Ishikawa (cell line): ENCODE results near the gene SPOCK1.

Experiments
- CEBPB ChIP-seq: IDR thresholded peaks from 2 replicates; pipeline ENCODE4 v1.6.1; 2012
- CREB1 ChIP-seq: IDR thresholded peaks from 2 replicates; pipeline ENCODE4 v1.6.1; 2012; ENCODE audit warnings: low read depth
- EGR1 ChIP-seq: IDR thresholded peaks from 2 replicates; pipeline ENCODE4 v1.6.1; 2012
- EP300 ChIP-seq: IDR thresholded peaks from 2 replicates; pipeline ENCODE4 v1.6.1; 2012; ENCODE audit warnings: borderline replicate concordance
- FOXM1 ChIP-seq: IDR thresholded peaks from 2 replicates; pipeline ENCODE4 v1.6.1; 2012; ENCODE audit warnings: low read depth, borderline replicate concordance
- NFIC ChIP-seq: IDR thresholded peaks from 2 replicates; pipeline ENCODE4 v1.6.1; 2012
- RAD21 ChIP-seq: IDR thresholded peaks from 2 replicates; pipeline ENCODE4 v1.6.1; 2012; ENCODE audit warnings: low read depth
- TAF1 ChIP-seq: IDR thresholded peaks from 2 replicates; pipeline ENCODE4 v1.6.1; 2012; ENCODE audit warnings: low read depth, mild to moderate bottlenecking
- TCF12 ChIP-seq: IDR thresholded peaks from 2 replicates; pipeline ENCODE4 v1.6.1; 2012; ENCODE audit warnings: low read depth
- TEAD4 ChIP-seq: IDR thresholded peaks from 2 replicates; pipeline ENCODE4 v1.6.1; 2012
- YY1 ChIP-seq: IDR thresholded peaks from 2 replicates; pipeline ENCODE4 v1.6.1; 2012; ENCODE audit warnings: low read depth
- ZBTB7A ChIP-seq: IDR thresholded peaks from 2 replicates; pipeline ENCODE4 v1.6.1; 2012; ENCODE audit warnings: low read depth
- TF ChIP-seq, protein P1 (sequence below): IDR thresholded peaks from 2 replicates; pipeline ENCODE4 v1.6.1; 2012
- TF ChIP-seq, protein P2 (sequence below): IDR thresholded peaks from 2 replicates; pipeline ENCODE4 v1.6.1; 2012
- TF ChIP-seq, protein P3 (sequence below): IDR thresholded peaks from 2 replicates; pipeline ENCODE4 v1.6.1; 2012; ENCODE audit warnings: low read depth, mild to moderate bottlenecking

Gene SPOCK1

DNA sequence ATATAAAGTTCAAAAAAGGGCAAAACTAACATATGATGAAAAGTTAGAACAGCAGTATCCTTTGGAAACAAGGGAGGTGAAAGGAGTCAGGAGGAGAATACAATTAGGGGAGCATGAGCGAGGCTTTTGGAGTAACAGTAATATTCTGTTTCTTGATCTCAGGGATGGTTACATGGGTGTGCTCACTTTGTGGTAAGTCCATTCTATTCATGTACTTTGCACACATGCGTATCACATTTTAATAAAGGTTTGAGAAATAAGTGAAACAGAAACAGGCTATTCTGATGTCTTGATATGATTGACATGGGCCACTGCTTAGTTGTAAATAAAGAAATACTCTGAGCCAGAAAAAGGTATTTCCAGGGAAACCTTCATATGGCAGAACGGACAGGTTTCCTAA, 208.8 kb downstream of the SPOCK1 start:
- TF ChIP-seq TEAD4 (no peak), FOXM1 (no peak), EP300 (no peak), YY1 (no peak), TCF12 (no peak), CEBPB (no peak), NFIC (no peak), CREB1 (no peak), ZBTB7A (no peak), TAF1 (no peak), RAD21 (no peak), EGR1 (no peak)
- TF ChIP-seq, protein P1, sequence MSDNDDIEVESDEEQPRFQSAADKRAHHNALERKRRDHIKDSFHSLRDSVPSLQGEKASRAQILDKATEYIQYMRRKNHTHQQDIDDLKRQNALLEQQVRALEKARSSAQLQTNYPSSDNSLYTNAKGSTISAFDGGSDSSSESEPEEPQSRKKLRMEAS, result no peak
- TF ChIP-seq, protein P2, sequence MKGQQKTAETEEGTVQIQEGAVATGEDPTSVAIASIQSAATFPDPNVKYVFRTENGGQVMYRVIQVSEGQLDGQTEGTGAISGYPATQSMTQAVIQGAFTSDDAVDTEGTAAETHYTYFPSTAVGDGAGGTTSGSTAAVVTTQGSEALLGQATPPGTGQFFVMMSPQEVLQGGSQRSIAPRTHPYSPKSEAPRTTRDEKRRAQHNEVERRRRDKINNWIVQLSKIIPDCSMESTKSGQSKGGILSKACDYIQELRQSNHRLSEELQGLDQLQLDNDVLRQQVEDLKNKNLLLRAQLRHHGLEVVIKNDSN, result no peak
- TF ChIP-seq, protein P3, sequence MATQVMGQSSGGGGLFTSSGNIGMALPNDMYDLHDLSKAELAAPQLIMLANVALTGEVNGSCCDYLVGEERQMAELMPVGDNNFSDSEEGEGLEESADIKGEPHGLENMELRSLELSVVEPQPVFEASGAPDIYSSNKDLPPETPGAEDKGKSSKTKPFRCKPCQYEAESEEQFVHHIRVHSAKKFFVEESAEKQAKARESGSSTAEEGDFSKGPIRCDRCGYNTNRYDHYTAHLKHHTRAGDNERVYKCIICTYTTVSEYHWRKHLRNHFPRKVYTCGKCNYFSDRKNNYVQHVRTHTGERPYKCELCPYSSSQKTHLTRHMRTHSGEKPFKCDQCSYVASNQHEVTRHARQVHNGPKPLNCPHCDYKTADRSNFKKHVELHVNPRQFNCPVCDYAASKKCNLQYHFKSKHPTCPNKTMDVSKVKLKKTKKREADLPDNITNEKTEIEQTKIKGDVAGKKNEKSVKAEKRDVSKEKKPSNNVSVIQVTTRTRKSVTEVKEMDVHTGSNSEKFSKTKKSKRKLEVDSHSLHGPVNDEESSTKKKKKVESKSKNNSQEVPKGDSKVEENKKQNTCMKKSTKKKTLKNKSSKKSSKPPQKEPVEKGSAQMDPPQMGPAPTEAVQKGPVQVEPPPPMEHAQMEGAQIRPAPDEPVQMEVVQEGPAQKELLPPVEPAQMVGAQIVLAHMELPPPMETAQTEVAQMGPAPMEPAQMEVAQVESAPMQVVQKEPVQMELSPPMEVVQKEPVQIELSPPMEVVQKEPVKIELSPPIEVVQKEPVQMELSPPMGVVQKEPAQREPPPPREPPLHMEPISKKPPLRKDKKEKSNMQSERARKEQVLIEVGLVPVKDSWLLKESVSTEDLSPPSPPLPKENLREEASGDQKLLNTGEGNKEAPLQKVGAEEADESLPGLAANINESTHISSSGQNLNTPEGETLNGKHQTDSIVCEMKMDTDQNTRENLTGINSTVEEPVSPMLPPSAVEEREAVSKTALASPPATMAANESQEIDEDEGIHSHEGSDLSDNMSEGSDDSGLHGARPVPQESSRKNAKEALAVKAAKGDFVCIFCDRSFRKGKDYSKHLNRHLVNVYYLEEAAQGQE, result no peak

DNA sequence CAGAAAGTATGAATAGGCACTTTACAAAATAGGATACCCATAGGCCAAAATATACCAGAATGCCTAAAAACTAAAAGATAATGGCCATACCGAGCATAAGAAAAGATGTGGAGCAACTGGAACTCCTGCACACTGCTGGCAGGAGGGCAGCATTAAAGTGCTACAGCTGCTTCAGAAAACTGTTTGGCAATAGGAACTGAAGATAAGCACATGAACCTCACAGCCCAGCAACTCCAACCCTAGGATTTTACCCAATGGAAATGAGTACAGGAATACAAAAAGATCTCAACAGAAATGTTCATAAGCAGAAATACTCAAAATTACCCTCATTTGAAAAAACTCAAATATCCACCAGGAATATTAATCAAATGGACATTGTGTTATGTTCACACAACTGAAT, 209.3 kb downstream of the SPOCK1 start:
- no peak for TF ChIP-seq CREB1
- no peak for TF ChIP-seq EP300
- TF ChIP-seq, protein P2, result no peak
- no peak for TF ChIP-seq ZBTB7A
- TF ChIP-seq CEBPB, result no peak
- no peak for TF ChIP-seq YY1
- no peak for TF ChIP-seq FOXM1
- TF ChIP-seq, protein P1, result no peak
- TF ChIP-seq EGR1, result no peak
- no peak for TF ChIP-seq TAF1
- TF ChIP-seq NFIC, result no peak
- TF ChIP-seq, protein P3, result no peak
- no peak for TF ChIP-seq TCF12
- no peak for TF ChIP-seq TEAD4

DNA sequence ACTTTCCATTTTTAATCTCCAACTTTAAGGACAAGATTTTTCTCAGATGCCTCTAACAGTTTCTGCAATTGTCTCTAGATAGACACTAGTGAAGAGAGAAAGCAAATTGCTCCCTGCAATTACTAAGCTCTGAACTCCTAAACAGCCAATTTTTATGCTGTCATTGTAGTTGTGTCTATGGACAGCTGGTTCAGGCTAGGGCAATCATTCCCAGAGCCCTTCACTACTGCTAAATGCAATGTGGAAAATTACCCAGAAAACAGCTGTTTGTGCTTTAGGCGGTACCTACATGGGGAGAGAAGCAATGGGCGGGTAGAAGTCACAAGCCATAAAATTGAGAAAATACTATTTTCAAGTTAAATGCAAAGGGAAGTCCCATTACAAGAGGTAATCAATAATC, 211.6 kb downstream of the SPOCK1 start:
- TF ChIP-seq EP300 (no peak), TEAD4 (no peak), CEBPB (no peak), TCF12 (no peak), YY1 (no peak), NFIC (no peak)
- TF ChIP-seq, protein P3, result no peak

DNA sequence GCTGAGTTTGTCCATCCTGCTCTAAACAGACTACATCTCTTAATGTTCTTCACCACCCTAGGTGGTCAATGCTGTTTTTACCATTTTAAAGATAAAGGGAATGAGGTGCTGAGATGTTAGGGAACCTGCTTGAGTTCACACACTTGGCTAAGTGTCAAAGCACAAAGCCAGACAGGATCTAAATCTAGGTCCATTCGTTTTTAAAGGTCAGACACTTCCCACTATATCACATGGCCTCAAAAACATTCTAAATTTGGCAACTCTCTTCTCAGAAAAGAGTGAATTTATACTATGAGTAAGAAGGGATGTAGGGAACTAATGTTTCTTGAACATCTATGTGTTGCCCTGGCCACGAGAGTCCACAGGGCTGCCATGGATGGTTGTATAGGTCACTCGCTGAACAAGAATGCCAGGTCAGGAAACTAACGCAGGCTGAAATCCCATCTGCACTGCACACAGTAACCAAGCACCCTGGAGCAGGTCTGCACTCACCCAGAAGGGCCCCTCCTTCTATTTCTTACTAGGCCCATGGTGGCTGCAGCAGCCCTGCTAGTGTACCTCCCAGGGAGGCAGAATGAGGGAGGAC, 213.0 kb downstream of the SPOCK1 start:
- TF ChIP-seq TEAD4, result no peak
- TF ChIP-seq EGR1, result no peak
- no peak for TF ChIP-seq YY1
- no peak for TF ChIP-seq FOXM1
- TF ChIP-seq, protein P2, result no peak
- no peak for TF ChIP-seq ZBTB7A
- TF ChIP-seq EP300, result no peak
- TF ChIP-seq, protein P1, result no peak
- no peak for TF ChIP-seq NFIC
- no peak for TF ChIP-seq TCF12
- no peak for TF ChIP-seq CREB1
- TF ChIP-seq RAD21, result no peak
